Measurements from ENCODE around the gene PPM1H.
"Not testable (repeated sequence)": the region's sequence is repeated elsewhere in the genome, so short reads cannot be mapped to it uniquely, and the experiment has no call there.

PPM1H gene

GRCh38 chr12:62910549-62911169 is 24.3 kb downstream of the PPM1H start:
- no peak for DNase-seq

- DNase-seq = no peak
These were observed 25.6 kb downstream of the PPM1H start for GRCh38 chr12:62909340-62909739.

- no peak for DNase-seq
These were observed 26.3 kb downstream of the PPM1H start for GRCh38 chr12:62908674-62909073.

GRCh38 chr12:62907561-62907960 is 27.4 kb downstream of the PPM1H start:
- DNase-seq = no peak

GRCh38 chr12:62907078-62907477 is 27.9 kb downstream of the PPM1H start:
- no peak for DNase-seq

- DNase-seq = no peak
These were observed 31.8 kb downstream of the PPM1H start for GRCh38 chr12:62903151-62903550.

- DNase-seq = no peak
These were observed 34.2 kb downstream of the PPM1H start for GRCh38 chr12:62900686-62901272.

GRCh38 chr12:62899568-62900390 is 35.2 kb downstream of the PPM1H start:
- no peak for DNase-seq

GRCh38 chr12:62898526-62898925 is 36.4 kb downstream of the PPM1H start:
- no peak for DNase-seq

GRCh38 chr12:62895351-62895877 is 39.5 kb downstream of the PPM1H start:
- DNase-seq = no peak

GRCh38 chr12:62893276-62893675 is 41.7 kb downstream of the PPM1H start:
- no peak for DNase-seq

GRCh38 chr12:62891805-62892549 is 43.0 kb downstream of the PPM1H start:
- DNase-seq = no peak

GRCh38 chr12:62888454-62889110 is 46.4 kb downstream of the PPM1H start:
- DNase-seq = no peak

GRCh38 chr12:62886796-62887195 is 48.2 kb downstream of the PPM1H start:
- DNase-seq = no peak

- no peak for DNase-seq
These were observed 49.7 kb downstream of the PPM1H start for GRCh38 chr12:62885242-62885641.

- DNase-seq = not testable (repeated sequence)
These were observed 50.1 kb downstream of the PPM1H start for GRCh38 chr12:62884832-62885231.

- DNase-seq = no peak
These were observed 52.3 kb downstream of the PPM1H start for GRCh38 chr12:62882696-62883095.

- DNase-seq = no peak
These were observed 52.8 kb downstream of the PPM1H start for GRCh38 chr12:62882140-62882539.

GRCh38 chr12:62879691-62880090 is 55.3 kb downstream of the PPM1H start:
- no peak for DNase-seq

GRCh38 chr12:62879228-62879627 is 55.7 kb downstream of the PPM1H start:
- DNase-seq = not testable (repeated sequence)

- no peak for DNase-seq
These were observed 56.7 kb downstream of the PPM1H start for GRCh38 chr12:62878211-62878610.

- DNase-seq = no peak
These were observed 57.9 kb downstream of the PPM1H start for GRCh38 chr12:62876938-62877548.

Measured in right kidney (tissue), 1 donor.